ENCODE results near the gene PIANP. TPM values are rescaled to one million over a fixed set of nuclear protein-coding genes. Genes with fewer than 3 reads are reported as not detected.
A peak's percentile ranks its signal among the peaks of the same experiment; 100 is the strongest.

PIANP gene
- total and polyA plus RNA-seq, 4 donors: 1.2 to 10.7 (median 5.9) TPM

DNA sequence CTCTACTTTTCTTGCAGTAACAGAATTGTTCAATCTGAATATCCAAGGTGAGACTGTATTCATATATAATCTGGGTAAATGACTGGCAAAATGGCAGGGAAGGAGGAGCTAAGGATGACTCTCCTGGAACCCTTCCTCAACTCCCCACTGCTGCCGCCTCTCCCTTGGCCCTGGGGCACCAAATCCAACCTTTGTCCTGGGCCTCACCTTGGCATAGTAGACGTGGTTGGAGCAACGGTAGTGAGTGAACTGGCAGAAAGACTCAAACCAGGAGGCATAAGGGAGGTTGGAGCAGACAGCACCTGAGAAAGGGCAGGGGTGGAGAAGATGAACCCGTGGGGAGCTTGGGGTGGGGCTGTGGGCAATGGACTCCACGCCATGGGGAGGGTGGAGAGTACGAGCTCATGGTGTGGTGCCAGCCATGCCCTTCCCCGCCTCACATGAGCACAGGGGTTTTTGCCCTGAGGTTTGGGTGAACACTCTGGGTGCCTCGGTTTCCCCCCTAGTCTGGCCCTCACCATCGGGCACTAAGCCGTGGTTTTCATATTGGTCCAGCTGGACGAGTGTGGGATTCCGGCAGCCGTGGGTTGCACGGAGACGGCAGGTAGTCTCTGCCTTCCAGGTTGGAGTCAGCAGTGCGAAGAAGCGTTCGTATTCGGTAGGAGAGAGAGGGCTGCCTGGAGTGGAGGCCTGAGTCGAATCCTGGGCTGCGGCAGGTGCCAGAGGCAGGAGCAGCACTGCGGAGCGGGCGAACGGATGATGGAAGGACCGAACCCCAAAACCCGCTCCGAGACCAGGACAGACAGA lies 54.1 kb downstream of the PIANP start:
- Histone ChIP-seq H3K4me1 (ENCODE audit: control insufficient read depth in 1 of 2, insufficient read depth in 2 of 2, low read length in 2 of 2) (no peaks in the 10 kb centered on the region), H3K27me3 (ENCODE audit: control insufficient read depth in 1 of 2, insufficient read depth in 2 of 2, low read length in 1 of 2) (no peaks in the 10 kb centered on the region), H3K36me3 (ENCODE audit: control insufficient read depth in 1 of 2, insufficient read depth in 2 of 2, low read length in 1 of 2) (peaks cover 0 to 7% of the 10 kb centered on the region in 2 donors), H3K27ac (ENCODE audit: low read depth in 1 of 2, low read length in 2 of 2) (no peak overlapping the region), H3K9me3 (ENCODE audit: control insufficient read depth, low read length) (no peaks in the 10 kb centered on the region), H3K4me3 (ENCODE audit: low read length in 2 of 2) (peak overlapping the region in 1 of 2 donors; percentile 15)
- DNase-seq (no peak), ATAC-seq (ENCODE audit: low FRiP score) (peak; percentile 15)
- 60 to 61% methylated on average over 28 of the region's 28 CpGs for WGBS, 2 donors
- intact Hi-C loops (cut with DNase I): no loop called here

DNA sequence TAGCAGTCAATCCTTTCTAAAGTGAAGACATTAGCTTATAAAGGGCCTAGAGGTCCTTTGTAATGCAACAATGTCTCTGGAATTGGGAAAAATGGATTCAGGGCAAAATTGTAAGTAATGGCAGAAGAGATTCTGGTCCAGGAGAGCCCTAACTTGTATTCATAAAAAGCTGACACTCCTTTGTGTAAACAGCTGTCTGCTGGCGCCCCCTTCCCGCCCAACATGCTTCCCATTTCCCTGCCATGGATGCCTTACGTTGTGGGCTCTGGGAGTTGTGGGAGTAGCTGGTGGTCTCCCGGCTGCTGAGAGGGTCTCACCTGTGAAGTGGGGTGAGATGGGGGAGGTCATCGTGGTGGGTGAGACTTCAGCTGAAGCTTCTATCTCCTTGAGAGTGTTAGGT lies 55.7 kb downstream of the PIANP start:
- WGBS, 2 donors: 23 to 28% methylated on average over 5 of the region's 5 CpGs
- Histone ChIP-seq H3K36me3 (ENCODE audit: control insufficient read depth in 1 of 2, insufficient read depth in 2 of 2, low read length in 1 of 2) (no peaks in the 10 kb centered on the region), H3K27me3 (ENCODE audit: control insufficient read depth in 1 of 2, insufficient read depth in 2 of 2, low read length in 1 of 2) (no peaks in the 10 kb centered on the region), H3K9me3 (ENCODE audit: control insufficient read depth, low read length) (no peaks in the 10 kb centered on the region), H3K4me1 (ENCODE audit: control insufficient read depth in 1 of 2, insufficient read depth in 2 of 2, low read length in 2 of 2) (no peaks in the 10 kb centered on the region), H3K4me3 (ENCODE audit: low read length in 2 of 2) (no peak overlapping the region), H3K27ac (ENCODE audit: low read depth in 1 of 2, low read length in 2 of 2) (no peak overlapping the region)
- ATAC-seq (ENCODE audit: low FRiP score) (no peak), DNase-seq (peak in 1 of 2 donors; percentile 57)
- intact Hi-C loops (cut with DNase I): no loop called here

DNA sequence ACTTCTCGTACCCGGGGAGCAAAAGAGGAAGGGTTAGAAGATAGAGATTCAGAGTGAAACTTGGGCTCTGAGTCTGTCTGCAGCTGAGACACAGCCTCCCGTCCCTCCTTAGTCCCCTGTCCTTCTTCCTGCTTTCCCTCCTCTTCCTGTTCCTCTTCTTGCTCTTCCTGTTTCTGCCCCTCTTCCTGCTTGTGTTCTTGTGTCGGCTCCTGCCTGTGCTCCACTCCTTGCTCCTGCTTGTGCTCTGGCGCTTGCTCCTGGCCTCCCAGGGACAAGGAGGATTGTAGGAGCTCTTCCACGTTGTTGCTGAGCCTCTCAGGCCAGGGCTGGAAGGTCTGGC lies 56.4 kb downstream of the PIANP start:
- Histone ChIP-seq H3K27me3 (ENCODE audit: control insufficient read depth in 1 of 2, insufficient read depth in 2 of 2, low read length in 1 of 2) (no peaks in the 10 kb centered on the region), H3K36me3 (ENCODE audit: control insufficient read depth in 1 of 2, insufficient read depth in 2 of 2, low read length in 1 of 2) (no peaks in the 10 kb centered on the region), H3K4me1 (ENCODE audit: control insufficient read depth in 1 of 2, insufficient read depth in 2 of 2, low read length in 2 of 2) (no peaks in the 10 kb centered on the region), H3K9me3 (ENCODE audit: control insufficient read depth, low read length) (no peaks in the 10 kb centered on the region), H3K27ac (ENCODE audit: low read depth in 1 of 2, low read length in 2 of 2) (no peak overlapping the region), H3K4me3 (ENCODE audit: low read length in 2 of 2) (no peak overlapping the region)
- ATAC-seq (ENCODE audit: low FRiP score): no peak
- 76 to 77% methylated on average over 6 of the region's 6 CpGs for WGBS, 2 donors
- DNase-seq: peak in 1 of 2 donors; percentile 54
- intact Hi-C loops (cut with DNase I): no loop called here

Other genes starting within 250 kb of the PIANP start
- gene TAPBPL, start 248.8 kb downstream of the PIANP start, total RNA-seq: 10 to 100 TPM; 14.6 to 29.3 TPM
- 10 to 100 TPM; 22.0 to 25.9 TPM for gene TAPBPL, start 248.8 kb downstream of the PIANP start, polyA plus RNA-seq
- gene VAMP1, start 230.1 kb downstream of the PIANP start, total RNA-seq: 10 to 100 TPM in 1 of 2 donors, 1 to 10 TPM in 1; 9.7 to 23.9 TPM
- gene VAMP1, start 230.1 kb downstream of the PIANP start, polyA plus RNA-seq: 10 to 100 TPM; 14.8 to 44.0 TPM
- 10 to 100 TPM; 91.8 to 95.5 TPM for gene MRPL51, start 207.6 kb downstream of the PIANP start, total RNA-seq
- gene MRPL51, start 207.6 kb downstream of the PIANP start, polyA plus RNA-seq: 100 to 1,000 TPM; 125 to 283 TPM
- 10 to 100 TPM; 19.9 to 32.8 TPM for gene NCAPD2, start 206.7 kb downstream of the PIANP start, total RNA-seq
- gene NCAPD2, start 206.7 kb downstream of the PIANP start, polyA plus RNA-seq: 10 to 100 TPM in 1 of 2 donors, 1 to 10 TPM in 1; 5.1 to 13.2 TPM
- gene GAPDH, start 166.3 kb downstream of the PIANP start, total RNA-seq: 1,000 to 10,000 TPM; 1,856 to 2,021 TPM
- gene GAPDH, start 166.3 kb downstream of the PIANP start, polyA plus RNA-seq: 1,000 to 10,000 TPM; 2,047 to 3,012 TPM
- gene IFFO1, start 144.8 kb downstream of the PIANP start, total RNA-seq: 10 to 100 TPM; 28.5 to 60.8 TPM
- gene IFFO1, start 144.8 kb downstream of the PIANP start, polyA plus RNA-seq: 100 to 1,000 TPM in 1 of 2 donors, 10 to 100 TPM in 1; 11.1 to 110 TPM
- gene NOP2, start 132.5 kb downstream of the PIANP start, total RNA-seq: 10 to 100 TPM; 24.8 to 27.8 TPM
- gene NOP2, start 132.5 kb downstream of the PIANP start, polyA plus RNA-seq: 10 to 100 TPM in 1 of 2 donors, 1 to 10 TPM in 1; 5.4 to 18.8 TPM
- gene CHD4, start 93.4 kb downstream of the PIANP start, total RNA-seq: 100 to 1,000 TPM; 174 to 195 TPM
- gene CHD4, start 93.4 kb downstream of the PIANP start, polyA plus RNA-seq: 100 to 1,000 TPM in 1 of 2 donors, 10 to 100 TPM in 1; 73.1 to 110 TPM
- 1 to 10 TPM; 2.5 to 3.7 TPM for gene LPAR5, start 64.9 kb downstream of the PIANP start, total RNA-seq
- gene LPAR5, start 64.9 kb downstream of the PIANP start, polyA plus RNA-seq: under 1 TPM; 0.51 to 0.88 TPM
- gene ACRBP, start 53.4 kb downstream of the PIANP start, total RNA-seq: 1 to 10 TPM; 1.8 to 5.2 TPM
- gene ACRBP, start 53.4 kb downstream of the PIANP start, polyA plus RNA-seq: under 1 TPM in 1 of 2 donors, not detected in 1; 0.25 TPM
- gene ING4, start 37.7 kb downstream of the PIANP start, total RNA-seq: 10 to 100 TPM; 19.7 to 43.3 TPM
- 10 to 100 TPM; 45.3 to 63.7 TPM for gene ING4, start 37.7 kb downstream of the PIANP start, polyA plus RNA-seq
- gene ZNF384, start 11.4 kb downstream of the PIANP start, total RNA-seq: 10 to 100 TPM; 54.4 to 66.7 TPM
- gene ZNF384, start 11.4 kb downstream of the PIANP start, polyA plus RNA-seq: 10 to 100 TPM; 23.2 to 49.3 TPM
- 10 to 100 TPM; 47.0 to 50.1 TPM for gene COPS7A, start 23.2 kb upstream of the PIANP start, total RNA-seq
- 10 to 100 TPM; 43.8 to 70.5 TPM for gene COPS7A, start 23.2 kb upstream of the PIANP start, polyA plus RNA-seq
- gene MLF2, start 52.3 kb upstream of the PIANP start, total RNA-seq: 100 to 1,000 TPM; 110 to 144 TPM
- gene MLF2, start 52.3 kb upstream of the PIANP start, polyA plus RNA-seq: 100 to 1,000 TPM; 134 to 141 TPM
- 100 to 1,000 TPM; 358 to 396 TPM for gene PTMS, start 65.5 kb upstream of the PIANP start, total RNA-seq
- gene PTMS, start 65.5 kb upstream of the PIANP start, polyA plus RNA-seq: 100 to 1,000 TPM; 549 to 584 TPM
- 1 to 10 TPM; 1.2 to 1.8 TPM for gene LAG3, start 71.7 kb upstream of the PIANP start, total RNA-seq
- gene LAG3, start 71.7 kb upstream of the PIANP start, polyA plus RNA-seq: 1 to 10 TPM in 1 of 2 donors, under 1 TPM in 1; 0.25 to 2.4 TPM
- gene CD4, start 88.7 kb upstream of the PIANP start, total RNA-seq: 10 to 100 TPM; 20.1 to 40.6 TPM
- gene CD4, start 88.7 kb upstream of the PIANP start, polyA plus RNA-seq: 10 to 100 TPM in 1 of 2 donors, 1 to 10 TPM in 1; 2.1 to 14.3 TPM
- gene GPR162, start 121.0 kb upstream of the PIANP start, total RNA-seq: 10 to 100 TPM in 1 of 2 donors, 1 to 10 TPM in 1; 4.4 to 16.6 TPM
- 10 to 100 TPM in 1 of 2 donors, 1 to 10 TPM in 1; 6.0 to 17.2 TPM for gene GPR162, start 121.0 kb upstream of the PIANP start, polyA plus RNA-seq
- 10 to 100 TPM; 43.5 to 66.3 TPM for gene P3H3, start 127.6 kb upstream of the PIANP start, total RNA-seq
- 10 to 100 TPM; 23.4 to 93.3 TPM for gene P3H3, start 127.6 kb upstream of the PIANP start, polyA plus RNA-seq
- 10 to 100 TPM in 1 of 2 donors, 1 to 10 TPM in 1; 8.2 to 13.7 TPM for gene GNB3, start 140.1 kb upstream of the PIANP start, total RNA-seq
- gene GNB3, start 140.1 kb upstream of the PIANP start, polyA plus RNA-seq: 10 to 100 TPM in 1 of 2 donors, 1 to 10 TPM in 1; 6.0 to 32.9 TPM
- gene CDCA3, start 150.5 kb upstream of the PIANP start, total RNA-seq: 1 to 10 TPM in 1 of 2 donors, under 1 TPM in 1; 0.42 to 2.1 TPM
- 10 to 100 TPM in 1 of 2 donors, 1 to 10 TPM in 1; 3.6 to 12.6 TPM for gene CDCA3, start 150.5 kb upstream of the PIANP start, polyA plus RNA-seq
- 10 to 100 TPM; 59.5 to 64.6 TPM for gene USP5, start 151.3 kb upstream of the PIANP start, total RNA-seq
- gene USP5, start 151.3 kb upstream of the PIANP start, polyA plus RNA-seq: 10 to 100 TPM; 26.7 to 47.0 TPM
- 100 to 1,000 TPM; 317 TPM for gene TPI1, start 166.7 kb upstream of the PIANP start, total RNA-seq
- gene TPI1, start 166.7 kb upstream of the PIANP start, polyA plus RNA-seq: 100 to 1,000 TPM; 310 to 314 TPM
- gene SPSB2, start 172.5 kb upstream of the PIANP start, total RNA-seq: 10 to 100 TPM in 1 of 2 donors, 1 to 10 TPM in 1; 4.2 to 10.2 TPM
- gene SPSB2, start 172.5 kb upstream of the PIANP start, polyA plus RNA-seq: 10 to 100 TPM; 11.1 to 14.3 TPM
- 10 to 100 TPM in 1 of 2 donors, 1 to 10 TPM in 1; 5.3 to 11.2 TPM for gene LRRC23, start 204.0 kb upstream of the PIANP start, total RNA-seq
- 10 to 100 TPM; 16.8 to 20.8 TPM for gene LRRC23, start 204.0 kb upstream of the PIANP start, polyA plus RNA-seq
- 10 to 100 TPM; 59.0 to 79.5 TPM for gene ENO2, start 213.8 kb upstream of the PIANP start, total RNA-seq
- 100 to 1,000 TPM in 1 of 2 donors, 10 to 100 TPM in 1; 14.7 to 116 TPM for gene ENO2, start 213.8 kb upstream of the PIANP start, polyA plus RNA-seq
- 100 to 1,000 TPM; 138 to 146 TPM for gene ATN1, start 227.1 kb upstream of the PIANP start, total RNA-seq
- 100 to 1,000 TPM in 1 of 2 donors, 10 to 100 TPM in 1; 22.7 to 149 TPM for gene ATN1, start 227.1 kb upstream of the PIANP start, polyA plus RNA-seq
- gene RNU7-1, start 243.0 kb upstream of the PIANP start, total RNA-seq: not detected
- gene RNU7-1, start 243.0 kb upstream of the PIANP start, polyA plus RNA-seq: not detected
- gene C12orf57, start 243.2 kb upstream of the PIANP start, total RNA-seq: 100 to 1,000 TPM; 197 to 233 TPM
- gene C12orf57, start 243.2 kb upstream of the PIANP start, polyA plus RNA-seq: 1,000 to 10,000 TPM in 1 of 2 donors, 100 to 1,000 TPM in 1; 849 to 1,017 TPM

All from aorta (tissue), 5 donors.